GM23248 (cell line): ENCODE data around the gene FCN3.

Experiments
- EZH2 ChIP-seq: fragments of 200-600 bp; sonication (generic); IDR thresholded peaks from 2 replicates; pipeline ENCODE4 v1.6.1; 2018; ENCODE audit warnings: antibody characterized with exemption, mild to moderate bottlenecking; ENCODE audit not compliant: insufficient read depth, poor library complexity, severe bottlenecking
- EZH2phosphoT487 ChIP-seq: fragments of 200-600 bp; sonication (generic); IDR thresholded peaks from 2 replicates; pipeline ENCODE4 v1.6.1; 2018; ENCODE audit warnings: antibody characterized with exemption, moderate library complexity, mild to moderate bottlenecking, low read depth; ENCODE audit not compliant: insufficient read depth

DNA sequence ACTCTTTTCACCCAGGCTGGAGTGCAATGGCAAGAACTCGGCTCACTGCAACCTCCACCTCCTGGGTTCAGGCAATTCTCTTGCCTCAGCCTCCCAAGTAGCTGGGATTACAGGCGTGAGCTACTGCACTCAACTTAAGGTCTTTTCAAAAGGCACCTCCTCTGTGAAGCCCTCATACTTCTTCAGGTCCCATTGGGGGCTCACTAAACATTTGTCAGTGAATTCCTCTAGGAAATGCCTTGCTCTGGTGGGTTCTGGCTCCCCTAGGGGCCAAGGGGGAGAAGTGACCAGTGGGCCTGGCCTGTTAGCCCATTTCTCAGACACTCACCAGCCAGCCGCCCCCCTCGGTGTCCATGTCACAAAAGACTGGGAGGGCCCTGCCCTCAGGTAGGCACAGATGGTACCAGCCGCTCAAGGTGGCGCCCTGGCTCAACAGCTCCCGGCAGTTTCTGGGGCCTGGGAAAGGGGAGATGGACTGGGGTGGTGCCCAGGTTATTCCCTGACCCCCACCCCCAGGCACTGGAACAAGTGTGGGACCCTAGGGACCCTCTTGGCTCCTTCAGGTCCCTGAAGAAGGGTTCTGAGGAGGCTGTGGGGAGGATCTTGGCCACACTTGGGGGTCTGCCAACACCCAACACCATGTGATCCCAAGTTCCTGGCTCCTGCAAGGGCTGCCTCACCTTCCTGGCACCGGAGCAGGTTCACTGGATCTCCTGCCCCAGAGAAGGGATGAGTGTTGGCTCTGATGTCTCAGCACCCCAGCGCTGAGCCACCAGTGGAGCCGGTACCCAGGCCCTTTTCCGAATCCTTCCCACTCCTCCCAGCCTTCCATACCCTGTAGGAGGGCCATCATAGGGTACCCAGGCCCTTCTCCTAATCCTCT, 1.6 kb downstream of the FCN3 start:
- TF ChIP-seq EZH2phosphoT487 (no peak), EZH2 (no peak)
